Peyer's patch (tissue), 4 donors: ENCODE results near the gene SMYD3.

Experiments
- CTCF ChIP-seq, 6 experiments: fragments of 450-650 bp in 4 of 6; fragments of 200-600 bp in 2 of 6; sonication (generic) in 1 of 6; IDR thresholded peaks; one replicate each; pipeline ENCODE4 v1.5.1; 2017 to 2019; ENCODE audit warnings: antibody characterized with exemption in 6 of 6, mild to moderate bottlenecking in 3 of 6, moderate library complexity in 1 of 6
- POLR2A ChIP-seq, 2 donors: fragments of 450-650 bp; IDR thresholded peaks; one replicate each; pipeline ENCODE4 v1.5.1; 2017; ENCODE audit warnings: antibody characterized with exemption in 2 of 2, mild to moderate bottlenecking in 2 of 2, moderate library complexity in 2 of 2

- TF ChIP-seq CTCF (IDR thresholded peaks at IDR 0.05) (no peak), POLR2A (IDR thresholded peaks at IDR 0.05) (no peak)
Measured at GRCh38 chr1:246428542-246429308, 78.4 kb downstream of the SMYD3 start.
